Hepatocyte (in vitro differentiated cells): ENCODE results near the gene KIF22.

Experiments
- CTCF ChIP-seq: fragments of 200-600 bp; sonication (generic); IDR thresholded peaks from 2 replicates; pipeline ENCODE4 v1.5.1; 2016; ENCODE audit warnings: antibody characterized with exemption, mild to moderate bottlenecking; ENCODE audit not compliant: poor library complexity
- EZH2 ChIP-seq: fragments of 200-600 bp; sonication (generic); IDR thresholded peaks from 2 replicates; pipeline ENCODE4 v1.6.1; 2016; ENCODE audit warnings: antibody characterized with exemption, mild to moderate bottlenecking, borderline replicate concordance
- EZH2phosphoT487 ChIP-seq: fragments of 200-600 bp; sonication (generic); IDR thresholded peaks from one replicate; pipeline ENCODE4 v1.6.1; 2018; ENCODE audit warnings: antibody characterized with exemption, mild to moderate bottlenecking, low read depth, moderate library complexity; ENCODE audit not compliant: unreplicated experiment, severe bottlenecking

- no peak for TF ChIP-seq CTCF
- no peak for TF ChIP-seq EZH2
- TF ChIP-seq EZH2phosphoT487, result no peak
These were observed 47.1 kb upstream of the KIF22 start for GRCh38 chr16:29743475-29743826.
